ENCODE results near the gene EPG5.

GRCh38 chr18:45852631-45853030, 114.5 kb downstream of the EPG5 start:
- TF ChIP-seq, protein P1, sequence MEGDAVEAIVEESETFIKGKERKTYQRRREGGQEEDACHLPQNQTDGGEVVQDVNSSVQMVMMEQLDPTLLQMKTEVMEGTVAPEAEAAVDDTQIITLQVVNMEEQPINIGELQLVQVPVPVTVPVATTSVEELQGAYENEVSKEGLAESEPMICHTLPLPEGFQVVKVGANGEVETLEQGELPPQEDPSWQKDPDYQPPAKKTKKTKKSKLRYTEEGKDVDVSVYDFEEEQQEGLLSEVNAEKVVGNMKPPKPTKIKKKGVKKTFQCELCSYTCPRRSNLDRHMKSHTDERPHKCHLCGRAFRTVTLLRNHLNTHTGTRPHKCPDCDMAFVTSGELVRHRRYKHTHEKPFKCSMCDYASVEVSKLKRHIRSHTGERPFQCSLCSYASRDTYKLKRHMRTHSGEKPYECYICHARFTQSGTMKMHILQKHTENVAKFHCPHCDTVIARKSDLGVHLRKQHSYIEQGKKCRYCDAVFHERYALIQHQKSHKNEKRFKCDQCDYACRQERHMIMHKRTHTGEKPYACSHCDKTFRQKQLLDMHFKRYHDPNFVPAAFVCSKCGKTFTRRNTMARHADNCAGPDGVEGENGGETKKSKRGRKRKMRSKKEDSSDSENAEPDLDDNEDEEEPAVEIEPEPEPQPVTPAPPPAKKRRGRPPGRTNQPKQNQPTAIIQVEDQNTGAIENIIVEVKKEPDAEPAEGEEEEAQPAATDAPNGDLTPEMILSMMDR (IDR thresholded peaks at IDR 0.05; ENCODE audit: insufficient read depth, low read length): no peak
- peak; percentile 33; the same call in 1 of the 2 replicates for TF ChIP-seq POLR2AphosphoS5 (IDR thresholded peaks at IDR 0.05; ENCODE audit: low read depth)
